OCI-LY1 (cell line): ENCODE data around the gene ZNF777.

Source experiments
- H2AFZ ChIP-seq: fragments of 200-600 bp; sonication (generic), shearing (Covaris generic); 2 replicates; pipeline ENCODE4 v1.6.0; 2014; ENCODE audit warnings: antibody characterized with exemption, mild to moderate bottlenecking, low read length
- H3F3A ChIP-seq: fragments of 200-600 bp; sonication (generic), shearing (Covaris generic); 2 replicates; pipeline ENCODE4 v1.6.0; 2014; ENCODE audit warnings: mild to moderate bottlenecking, antibody characterized with exemption, low read length, moderate library complexity; ENCODE audit not compliant: insufficient read depth
- H3K27ac ChIP-seq: fragments of 200-600 bp; sonication (generic); 2 replicates; pipeline ENCODE4 v1.5.1; 2014; ENCODE audit warnings: low read length, mixed run types, mild to moderate bottlenecking, low read depth; ENCODE audit not compliant: poor library complexity, severe bottlenecking
- H3K27me3 ChIP-seq: fragments of 200-600 bp; sonication (generic); 2 replicates; pipeline ENCODE4 v1.6.0; 2014; ENCODE audit warnings: antibody characterized with exemption, mild to moderate bottlenecking, low read length, moderate library complexity; ENCODE audit not compliant: insufficient read depth
- H3K36me3 ChIP-seq: fragments of 200-600 bp; sonication (generic); 2 replicates; pipeline ENCODE4 v1.6.1; 2014; ENCODE audit warnings: mild to moderate bottlenecking, antibody characterized with exemption, low read length, moderate library complexity, mixed read lengths; ENCODE audit not compliant: insufficient read depth
- H3K4me1 ChIP-seq: fragments of 200-600 bp; sonication (generic); 2 replicates; pipeline ENCODE4 v1.5.1; 2014; ENCODE audit warnings: mild to moderate bottlenecking, low read length, moderate library complexity; ENCODE audit not compliant: insufficient read depth, severe bottlenecking
- H3K4me2 ChIP-seq: fragments of 200-600 bp; sonication (generic), shearing (Covaris generic); 2 replicates; pipeline ENCODE4 v1.6.1; 2014; ENCODE audit warnings: low read length
- H3K4me3 ChIP-seq: fragments of 200-600 bp; sonication (generic); 2 replicates; pipeline ENCODE4 v1.5.1; 2014; ENCODE audit warnings: low read length, low read depth, mild to moderate bottlenecking, mixed read lengths; ENCODE audit not compliant: poor library complexity, severe bottlenecking
- H3K79me2 ChIP-seq: fragments of 200-600 bp; shearing (Covaris generic); 2 replicates; pipeline ENCODE4 v1.6.1; 2016; ENCODE audit warnings: mixed run types, low read length, mixed read lengths; ENCODE audit not compliant: insufficient read depth
- H3K9ac ChIP-seq: fragments of 200-600 bp; sonication (generic), shearing (Covaris generic); 2 replicates; pipeline ENCODE4 v1.6.1; 2014; ENCODE audit warnings: mild to moderate bottlenecking, low read length, mixed read lengths
- H3K9me2 ChIP-seq: fragments of 200-600 bp; sonication (generic), shearing (Covaris generic); 2 replicates; pipeline ENCODE4 v1.6.1; 2014; ENCODE audit warnings: low read depth, mild to moderate bottlenecking, low read length, mixed read lengths
- H3K9me3 ChIP-seq: fragments of 200-600 bp; shearing (Covaris generic); 2 replicates; pipeline ENCODE4 v1.6.1; 2014; ENCODE audit warnings: low read length, mixed read lengths
- H4K20me1 ChIP-seq: fragments of 200-600 bp; sonication (generic), shearing (Covaris generic); 2 replicates; pipeline ENCODE4 v1.6.0; 2016; ENCODE audit warnings: mild to moderate bottlenecking, low read length; ENCODE audit not compliant: insufficient read depth
- EZH2 ChIP-seq: fragments of 200-600 bp; sonication (generic), shearing (Covaris generic); IDR thresholded peaks from 2 replicates; pipeline ENCODE4 v1.8.0; 2017; ENCODE audit warnings: borderline replicate concordance, mixed run types, mild to moderate bottlenecking, antibody characterized with exemption, low read length, moderate library complexity, mixed read lengths
- TF ChIP-seq, protein P1 (sequence below): fragments of 200-600 bp; sonication (generic), shearing (Covaris generic); IDR thresholded peaks from 2 replicates; pipeline ENCODE4 v1.5.1; 2017; ENCODE audit warnings: mild to moderate bottlenecking, antibody characterized with exemption, low read length, moderate library complexity, mixed read lengths

The ZNF777 gene

DNA sequence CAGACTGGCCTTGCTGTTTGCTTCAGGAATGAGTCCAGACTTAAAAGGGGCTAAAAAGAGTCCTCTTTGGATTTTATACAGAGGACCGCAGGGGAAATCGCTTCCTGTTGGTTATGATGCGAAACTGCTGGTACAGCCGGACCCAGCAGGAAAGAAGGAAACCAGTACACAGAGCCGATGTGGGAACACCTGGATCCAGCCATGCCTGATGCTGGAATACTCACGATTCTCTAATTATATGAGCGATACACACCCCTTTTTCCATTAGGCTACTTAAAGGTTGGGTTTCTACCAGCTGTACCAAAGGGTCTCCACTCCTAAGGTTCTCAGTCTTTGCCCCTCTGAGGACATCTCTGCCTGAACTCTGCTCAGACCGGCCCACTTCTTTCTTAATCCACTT lies 27.7 kb downstream of the ZNF777 start:
- TF ChIP-seq, protein P1, sequence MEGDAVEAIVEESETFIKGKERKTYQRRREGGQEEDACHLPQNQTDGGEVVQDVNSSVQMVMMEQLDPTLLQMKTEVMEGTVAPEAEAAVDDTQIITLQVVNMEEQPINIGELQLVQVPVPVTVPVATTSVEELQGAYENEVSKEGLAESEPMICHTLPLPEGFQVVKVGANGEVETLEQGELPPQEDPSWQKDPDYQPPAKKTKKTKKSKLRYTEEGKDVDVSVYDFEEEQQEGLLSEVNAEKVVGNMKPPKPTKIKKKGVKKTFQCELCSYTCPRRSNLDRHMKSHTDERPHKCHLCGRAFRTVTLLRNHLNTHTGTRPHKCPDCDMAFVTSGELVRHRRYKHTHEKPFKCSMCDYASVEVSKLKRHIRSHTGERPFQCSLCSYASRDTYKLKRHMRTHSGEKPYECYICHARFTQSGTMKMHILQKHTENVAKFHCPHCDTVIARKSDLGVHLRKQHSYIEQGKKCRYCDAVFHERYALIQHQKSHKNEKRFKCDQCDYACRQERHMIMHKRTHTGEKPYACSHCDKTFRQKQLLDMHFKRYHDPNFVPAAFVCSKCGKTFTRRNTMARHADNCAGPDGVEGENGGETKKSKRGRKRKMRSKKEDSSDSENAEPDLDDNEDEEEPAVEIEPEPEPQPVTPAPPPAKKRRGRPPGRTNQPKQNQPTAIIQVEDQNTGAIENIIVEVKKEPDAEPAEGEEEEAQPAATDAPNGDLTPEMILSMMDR: no peak
- no peak for TF ChIP-seq EZH2
- H3K9me2 ChIP-seq: no peaks in the 10 kb centered on the region
- H4K20me1 ChIP-seq: no peaks in the 10 kb centered on the region
- no peaks in the 10 kb centered on the region for H3F3A ChIP-seq
- no peak overlapping the region for H3K27ac ChIP-seq
- H3K79me2 ChIP-seq: no peaks in the 10 kb centered on the region
- no peak overlapping the region for H2AFZ ChIP-seq
- no peak overlapping the region for H3K9ac ChIP-seq
- no peak overlapping the region for H3K4me2 ChIP-seq
- peaks cover 22% of the 10 kb centered on the region for H3K36me3 ChIP-seq
- H3K4me1 ChIP-seq: no peaks in the 10 kb centered on the region
- H3K9me3 ChIP-seq: no peaks in the 10 kb centered on the region
- H3K27me3 ChIP-seq: no peaks in the 10 kb centered on the region
- H3K4me3 ChIP-seq: no peak overlapping the region

DNA sequence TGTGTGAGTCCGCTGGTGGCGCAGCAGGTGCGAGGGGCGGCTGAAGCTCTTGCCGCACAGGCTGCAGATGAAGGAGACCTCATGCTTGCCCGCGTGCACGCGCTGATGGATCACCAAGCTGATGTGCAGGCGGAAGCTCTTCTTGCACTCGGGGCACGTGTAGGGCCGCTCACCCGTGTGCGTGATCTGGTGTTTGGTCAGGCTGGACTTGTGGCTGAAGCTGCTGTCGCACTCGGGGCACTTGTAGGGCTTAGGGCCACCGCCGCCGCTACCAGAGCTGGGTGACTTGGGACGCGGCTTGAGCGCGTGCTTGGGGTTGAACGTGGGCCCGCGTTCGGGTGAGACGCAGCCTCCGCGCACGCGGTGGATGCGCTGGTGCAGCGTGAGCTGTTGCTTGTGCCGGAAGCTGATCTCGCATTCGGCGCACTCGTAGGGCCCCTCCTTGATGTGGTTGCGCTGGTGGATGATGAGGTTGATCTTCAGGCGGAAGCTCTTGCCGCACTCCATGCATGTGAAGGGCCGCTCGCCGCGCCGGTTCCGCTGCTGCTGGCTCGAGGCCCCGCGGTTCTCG lies 28.7 kb downstream of the ZNF777 start:
- H3K4me3 ChIP-seq: no peak overlapping the region
- no peak overlapping the region for H3K9ac ChIP-seq
- peaks cover 22% of the 10 kb centered on the region for H3K36me3 ChIP-seq
- H3K9me2 ChIP-seq: no peaks in the 10 kb centered on the region
- no peaks in the 10 kb centered on the region for H3K4me1 ChIP-seq
- H3K27me3 ChIP-seq: no peaks in the 10 kb centered on the region
- H3K4me2 ChIP-seq: no peak overlapping the region
- no peak for TF ChIP-seq EZH2
- TF ChIP-seq, protein P1: no peak
- H4K20me1 ChIP-seq: no peaks in the 10 kb centered on the region
- H3K79me2 ChIP-seq: no peaks in the 10 kb centered on the region
- no peaks in the 10 kb centered on the region for H3K9me3 ChIP-seq
- no peaks in the 10 kb centered on the region for H3F3A ChIP-seq
- no peak overlapping the region for H2AFZ ChIP-seq
- H3K27ac ChIP-seq: no peak overlapping the region

- no peaks in the 10 kb centered on the region for H3K4me1 ChIP-seq
- H3F3A ChIP-seq: no peaks in the 10 kb centered on the region
- H3K27ac ChIP-seq: no peak overlapping the region
- no peaks in the 10 kb centered on the region for H4K20me1 ChIP-seq
- H3K4me2 ChIP-seq: no peak overlapping the region
- TF ChIP-seq EZH2: no peak
- TF ChIP-seq, protein P1: no peak
- no peak overlapping the region for H3K4me3 ChIP-seq
- no peaks in the 10 kb centered on the region for H3K27me3 ChIP-seq
- H3K9me3 ChIP-seq: no peaks in the 10 kb centered on the region
- peaks cover 19% of the 10 kb centered on the region for H3K36me3 ChIP-seq
- H2AFZ ChIP-seq: no peak overlapping the region
- H3K79me2 ChIP-seq: no peaks in the 10 kb centered on the region
- no peaks in the 10 kb centered on the region for H3K9me2 ChIP-seq
- H3K9ac ChIP-seq: no peak overlapping the region
Measured at GRCh38 chr7:149431486-149432120, 29.3 kb downstream of the ZNF777 start.
